Endodermal cell (in vitro differentiated cells): ENCODE data around the gene SMG5. TPM values are rescaled to one million over a fixed set of nuclear protein-coding genes. Genes with fewer than 3 reads are reported as not detected.

Experiments
- DNase-seq: peaks from one replicate; pipeline ENCODE4 v3.0.0-alpha.2; 2017
- H3K27ac ChIP-seq: 2 replicates; pipeline ENCODE4 v1.5.1; 2013; ENCODE audit warnings: mild to moderate bottlenecking, low read depth, low read length, moderate library complexity
- H3K27me3 ChIP-seq: 2 replicates; pipeline ENCODE4 v1.6.1; 2013; ENCODE audit warnings: mild to moderate bottlenecking, low read length, moderate library complexity; ENCODE audit not compliant: insufficient read depth, control insufficient read depth, poor library complexity, severe bottlenecking
- H3K36me3 ChIP-seq: 2 replicates; pipeline ENCODE4 v1.7.0; 2013; ENCODE audit warnings: mild to moderate bottlenecking, low read length, moderate library complexity; ENCODE audit not compliant: control insufficient read depth, insufficient read depth
- H3K4me1 ChIP-seq: one replicate; pipeline ENCODE4 v1.7.0; 2013; ENCODE audit warnings: low read length; ENCODE audit not compliant: control insufficient read depth, insufficient read depth
- H3K4me3 ChIP-seq: 2 replicates; pipeline ENCODE4 v1.5.1; 2013; ENCODE audit warnings: mild to moderate bottlenecking, low read length, moderate library complexity
- H3K9ac ChIP-seq: 2 replicates; pipeline ENCODE4 v1.6.1; 2013; ENCODE audit warnings: mild to moderate bottlenecking, low read length, moderate library complexity; ENCODE audit not compliant: poor library complexity, severe bottlenecking; ENCODE audit errors: extremely low read depth
- H3K9me3 ChIP-seq: 2 replicates; pipeline ENCODE4 v1.6.1; 2013; ENCODE audit warnings: mild to moderate bottlenecking, low read length, moderate library complexity; ENCODE audit not compliant: control insufficient read depth
- H3K27ac Mint-ChIP-seq: 2 replicates; pipeline ENCODE4 v1.8.0; 2020; ENCODE audit warnings: mixed read lengths
- H3K27me3 Mint-ChIP-seq: 2 replicates; pipeline ENCODE4 v1.8.0; 2021; ENCODE audit warnings: mild to moderate bottlenecking, mixed read lengths; ENCODE audit not compliant: insufficient read depth
- H3K36me3 Mint-ChIP-seq: 2 replicates; pipeline ENCODE4 v1.8.0; 2020; ENCODE audit warnings: low read depth, mixed read lengths
- H3K4me1 Mint-ChIP-seq: 2 replicates; pipeline ENCODE4 v1.8.0; 2020; ENCODE audit warnings: mixed read lengths
- H3K4me3 Mint-ChIP-seq: 2 replicates; pipeline ENCODE4 v1.8.0; 2020; ENCODE audit warnings: mild to moderate bottlenecking, moderate library complexity, mixed read lengths
- H3K9me3 Mint-ChIP-seq: 2 replicates; pipeline ENCODE4 v1.8.0; 2020; ENCODE audit warnings: mild to moderate bottlenecking, mixed read lengths
- WGBS, 2 experiments: methylation state at CpG; one replicate each; pipeline versions ENCODE4 v1.1.5 to v1.1.7; 2013; ENCODE audit warnings: missing lambda C conversion rate in 2 of 2, mixed read lengths in 1 of 2; ENCODE audit not compliant: insufficient coverage in 1 of 2, insufficient read length in 1 of 2; 5-methylcytosine and 5-hydroxymethylcytosine counted together
- total RNA-seq, 2 donors: library from RNA; stranded (reverse); fragmentation: NEBNext Ultra II Directional in 1 of 2; extraction: Animal tissue kit (Norgen Biotek cat#: 25700) in 1 of 2; gene quantifications; 2 replicates in 1 of 2; 3 replicates in 1 of 2; pipeline ENCODE4 v1.2.1, GENCODE V29; 2021
- TF ChIP-seq, protein P1 (sequence below): fragments of 200-600 bp; sonication (generic); conservative IDR thresholded peaks from 2 replicates; pipeline ENCODE4 v1.5.0; 2021; ENCODE audit warnings: antibody characterized with exemption, mild to moderate bottlenecking

The SMG5 gene
- total RNA-seq, 2 donors from 2014 or later, result 103 to 111 TPM

DNA sequence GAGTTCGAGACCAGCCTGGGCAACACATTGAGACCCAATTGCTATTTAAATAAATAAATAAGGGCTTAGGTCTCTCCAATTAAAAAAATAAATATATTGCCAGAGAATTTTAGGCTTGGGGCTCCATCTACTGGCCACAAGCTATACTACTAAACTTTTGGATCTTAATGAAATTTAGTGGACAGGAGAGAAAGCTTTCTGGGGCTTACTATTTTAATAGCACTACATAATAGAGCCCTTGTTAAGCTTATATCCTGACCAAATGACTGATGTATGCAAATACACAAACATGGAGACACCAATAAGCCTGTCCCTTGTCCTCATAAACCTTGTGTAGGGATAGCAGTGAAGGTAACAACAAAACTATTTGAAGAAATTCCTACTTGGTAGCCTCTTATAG, 37.0 kb upstream of the SMG5 start:
- no peak overlapping the region for H3K4me3 ChIP-seq
- no peaks in the 10 kb centered on the region for H3K9me3 Mint-ChIP-seq
- no peaks in the 10 kb centered on the region for H3K4me1 Mint-ChIP-seq
- DNase-seq, result no peak
- H3K9ac ChIP-seq, result no peak overlapping the region
- H3K4me1 ChIP-seq, result no peaks in the 10 kb centered on the region
- H3K9me3 ChIP-seq, result no peaks in the 10 kb centered on the region
- TF ChIP-seq, protein P1, sequence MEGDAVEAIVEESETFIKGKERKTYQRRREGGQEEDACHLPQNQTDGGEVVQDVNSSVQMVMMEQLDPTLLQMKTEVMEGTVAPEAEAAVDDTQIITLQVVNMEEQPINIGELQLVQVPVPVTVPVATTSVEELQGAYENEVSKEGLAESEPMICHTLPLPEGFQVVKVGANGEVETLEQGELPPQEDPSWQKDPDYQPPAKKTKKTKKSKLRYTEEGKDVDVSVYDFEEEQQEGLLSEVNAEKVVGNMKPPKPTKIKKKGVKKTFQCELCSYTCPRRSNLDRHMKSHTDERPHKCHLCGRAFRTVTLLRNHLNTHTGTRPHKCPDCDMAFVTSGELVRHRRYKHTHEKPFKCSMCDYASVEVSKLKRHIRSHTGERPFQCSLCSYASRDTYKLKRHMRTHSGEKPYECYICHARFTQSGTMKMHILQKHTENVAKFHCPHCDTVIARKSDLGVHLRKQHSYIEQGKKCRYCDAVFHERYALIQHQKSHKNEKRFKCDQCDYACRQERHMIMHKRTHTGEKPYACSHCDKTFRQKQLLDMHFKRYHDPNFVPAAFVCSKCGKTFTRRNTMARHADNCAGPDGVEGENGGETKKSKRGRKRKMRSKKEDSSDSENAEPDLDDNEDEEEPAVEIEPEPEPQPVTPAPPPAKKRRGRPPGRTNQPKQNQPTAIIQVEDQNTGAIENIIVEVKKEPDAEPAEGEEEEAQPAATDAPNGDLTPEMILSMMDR, result peak; percentile 80
- H3K27ac Mint-ChIP-seq, result no peak overlapping the region
- no peaks in the 10 kb centered on the region for H3K27me3 ChIP-seq
- H3K36me3 Mint-ChIP-seq, result peaks cover 85% of the 10 kb centered on the region
- WGBS, 2 experiments, result 86% methylated on average over 1 of the region's 1 CpG; no CpG with 5 or more reads in 1 of the 2 experiments
- no peaks in the 10 kb centered on the region for H3K27me3 Mint-ChIP-seq
- H3K4me3 Mint-ChIP-seq, result no peak overlapping the region
- peaks cover 89% of the 10 kb centered on the region for H3K36me3 ChIP-seq
- H3K27ac ChIP-seq, result no peak overlapping the region

DNA sequence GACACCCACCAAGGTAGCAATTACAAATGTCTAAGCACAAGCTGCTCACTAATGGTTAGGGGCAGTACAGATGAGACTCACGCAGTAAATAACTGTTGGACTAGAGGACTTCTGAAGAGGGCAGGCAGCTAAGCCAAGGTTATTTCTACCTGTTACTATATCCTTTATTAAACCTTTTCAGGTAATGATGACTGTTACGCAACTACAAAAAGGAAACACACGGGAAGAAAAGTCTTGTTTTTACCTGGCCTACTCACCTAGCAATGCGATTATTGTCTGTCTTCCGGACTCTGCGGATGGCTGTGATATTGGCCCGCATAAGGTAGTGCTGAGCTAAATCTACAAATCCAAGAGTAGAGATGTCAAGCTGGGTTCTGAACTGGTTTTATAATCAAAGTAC, 34.3 kb upstream of the SMG5 start:
- H3K27ac ChIP-seq, result no peak overlapping the region
- no peaks in the 10 kb centered on the region for H3K27me3 ChIP-seq
- no peak overlapping the region for H3K27ac Mint-ChIP-seq
- H3K4me1 ChIP-seq, result no peaks in the 10 kb centered on the region
- H3K9me3 Mint-ChIP-seq, result no peaks in the 10 kb centered on the region
- WGBS, 2 experiments, result 97% methylated on average over 7 of the region's 7 CpGs
- no peak overlapping the region for H3K9ac ChIP-seq
- H3K4me3 Mint-ChIP-seq, result no peak overlapping the region
- DNase-seq, result no peak
- H3K9me3 ChIP-seq, result no peaks in the 10 kb centered on the region
- no peaks in the 10 kb centered on the region for H3K4me1 Mint-ChIP-seq
- H3K36me3 ChIP-seq, result peaks cover 96% of the 10 kb centered on the region
- H3K4me3 ChIP-seq, result no peak overlapping the region
- TF ChIP-seq, protein P1, result no peak
- no peaks in the 10 kb centered on the region for H3K27me3 Mint-ChIP-seq
- peaks cover 86% of the 10 kb centered on the region for H3K36me3 Mint-ChIP-seq

DNA sequence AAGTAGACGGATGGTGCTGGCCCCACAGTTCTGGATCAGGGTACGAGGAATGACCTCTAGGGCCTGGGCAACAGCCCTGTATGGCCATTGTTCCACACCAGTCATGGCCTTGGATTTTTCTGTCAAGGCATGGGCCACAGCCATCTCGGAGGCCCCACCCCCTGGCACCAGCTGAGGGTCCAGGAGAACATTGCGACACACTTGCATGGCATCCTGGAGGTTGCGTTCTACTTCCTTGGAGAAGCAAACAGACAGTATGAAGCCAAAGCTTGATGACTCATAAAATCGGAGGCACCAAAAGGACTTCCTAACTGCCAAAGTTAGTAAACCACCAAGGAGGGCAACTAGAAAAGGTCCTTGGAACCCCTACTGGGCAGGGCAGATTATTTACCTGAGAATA, 28.3 kb upstream of the SMG5 start:
- Histone ChIP-seq H3K27me3 (no peaks in the 10 kb centered on the region), H3K9ac (no peak overlapping the region), H3K36me3 (peaks cover 79% of the 10 kb centered on the region), H3K27ac (no peak overlapping the region), H3K9me3 (no peaks in the 10 kb centered on the region), H3K4me1 (no peaks in the 10 kb centered on the region), H3K4me3 (no peak overlapping the region)
- Mint-ChIP-seq H3K9me3 (no peaks in the 10 kb centered on the region), H3K4me1 (no peaks in the 10 kb centered on the region), H3K27me3 (no peaks in the 10 kb centered on the region), H3K27ac (no peak overlapping the region), H3K36me3 (peaks cover 72% of the 10 kb centered on the region), H3K4me3 (no peak overlapping the region)
- DNase-seq, result no peak
- TF ChIP-seq, protein P1, result no peak
- 94 to 96% methylated on average over 5 to 6 of the region's 6 CpGs for WGBS, 2 experiments
